Neural cell (in vitro differentiated cells): ENCODE data around the gene STXBP5. TPM values are rescaled to one million over a fixed set of nuclear protein-coding genes. Genes with fewer than 3 reads are reported as not detected.

Experiments
- H2AFZ ChIP-seq: fragments of 200-600, 300-800 bp; sonication (generic), shearing (Covaris generic); 2 replicates; pipeline ENCODE4 v1.6.0; 2014; ENCODE audit warnings: low read depth, mild to moderate bottlenecking, antibody characterized with exemption, low read length, moderate library complexity
- H3F3A ChIP-seq: fragments of 200-600 bp; shearing (Covaris generic); 2 replicates; pipeline ENCODE4 v1.6.1; 2016; ENCODE audit warnings: mild to moderate bottlenecking, moderate library complexity, mixed read lengths, antibody characterized with exemption, low read length; ENCODE audit not compliant: insufficient read depth, poor library complexity, severe bottlenecking
- H3K27ac ChIP-seq: fragments of 200-600, 300-800 bp; sonication (generic), shearing (Covaris generic); 2 replicates; pipeline ENCODE4 v1.5.1; 2014; ENCODE audit warnings: mild to moderate bottlenecking, low read length, moderate library complexity
- H3K27me3 ChIP-seq: fragments of 300-800, 200-600 bp; sonication (generic), shearing (Covaris generic); 2 replicates; pipeline ENCODE4 v1.6.0; 2014; ENCODE audit warnings: mild to moderate bottlenecking, low read depth, low read length, moderate library complexity; ENCODE audit not compliant: insufficient read depth
- H3K36me3 ChIP-seq: fragments of 300-800, 200-600 bp; sonication (generic), shearing (Covaris generic); 2 replicates; pipeline ENCODE4 v1.5.1; 2014; ENCODE audit warnings: mild to moderate bottlenecking, antibody characterized with exemption, low read length, moderate library complexity; ENCODE audit not compliant: insufficient read depth
- H3K4me2 ChIP-seq: fragments of 300-800, 200-600 bp; sonication (generic), shearing (Covaris generic); 2 replicates; pipeline ENCODE4 v1.6.0; 2014; ENCODE audit warnings: mild to moderate bottlenecking, low read length
- H3K4me3 ChIP-seq: fragments of 300-800, 200-600 bp; sonication (generic), shearing (Covaris generic); 2 replicates; pipeline ENCODE4 v1.5.1; 2014; ENCODE audit warnings: mild to moderate bottlenecking, low read length, moderate library complexity
- H3K79me2 ChIP-seq: fragments of 200-600 bp; shearing (Covaris generic); replicated peaks from 2 replicates; pipeline ENCODE4 v1.6.0; 2014; ENCODE audit warnings: mild to moderate bottlenecking, low read length, moderate library complexity; ENCODE audit not compliant: insufficient read depth
- H3K9ac ChIP-seq: fragments of 300-800, 200-600 bp; sonication (generic), shearing (Covaris generic); 2 replicates; pipeline ENCODE4 v1.6.1; 2016; ENCODE audit warnings: mild to moderate bottlenecking, low read length, mixed read lengths
- H3K9me2 ChIP-seq: fragments of 200-600 bp; shearing (Covaris generic); 2 replicates; pipeline ENCODE4 v1.6.1; 2016; ENCODE audit warnings: mild to moderate bottlenecking, low read length, mixed read lengths; ENCODE audit not compliant: insufficient read depth
- H3K9me3 ChIP-seq: fragments of 200-600, 300-800 bp; sonication (generic), shearing (Covaris generic); 2 replicates; pipeline ENCODE4 v1.6.1; 2016; ENCODE audit warnings: mild to moderate bottlenecking, mixed run types, low read length, moderate library complexity, mixed read lengths
- H4K20me1 ChIP-seq: fragments of 200-600 bp; shearing (Covaris generic); 2 replicates; pipeline ENCODE4 v1.6.1; 2016; ENCODE audit warnings: mild to moderate bottlenecking, mixed run types; ENCODE audit not compliant: insufficient read depth
- CTCF ChIP-seq: fragments of 450-650 bp; IDR thresholded peaks from 2 replicates; pipeline ENCODE4 v1.5.1; 2014; ENCODE audit warnings: antibody characterized with exemption, mild to moderate bottlenecking, moderate library complexity; ENCODE audit not compliant: poor library complexity, severe bottlenecking
- EP300 ChIP-seq: fragments of 450-650 bp; conservative IDR thresholded peaks from 2 replicates; pipeline ENCODE4 v1.6.1; 2014; ENCODE audit warnings: antibody characterized with exemption, mild to moderate bottlenecking, moderate library complexity; ENCODE audit not compliant: poor library complexity, severe bottlenecking
- EZH2 ChIP-seq: fragments of 200-600, 300-800 bp; shearing (Covaris generic), sonication (generic); IDR thresholded peaks from 2 replicates; pipeline ENCODE4 v1.6.1; 2014; ENCODE audit warnings: antibody characterized with exemption, low read length, borderline replicate concordance, mild to moderate bottlenecking; ENCODE audit not compliant: insufficient read depth, poor library complexity, severe bottlenecking
- MXI1 ChIP-seq: fragments of 450-650 bp; conservative IDR thresholded peaks from 2 replicates; pipeline ENCODE4 v1.6.1; 2014; ENCODE audit warnings: antibody characterized with exemption, mild to moderate bottlenecking; ENCODE audit not compliant: poor library complexity, severe bottlenecking
- POLR2AphosphoS5 ChIP-seq: IDR thresholded peaks from 2 replicates; pipeline ENCODE4 v1.6.1; 2012
- RAD21 ChIP-seq: fragments of 450-650 bp; conservative IDR thresholded peaks from 2 replicates; pipeline ENCODE4 v1.6.1; 2014; ENCODE audit warnings: antibody characterized with exemption, mild to moderate bottlenecking, moderate library complexity
- REST ChIP-seq: IDR thresholded peaks from 2 replicates; pipeline ENCODE4 v1.6.1; 2012; ENCODE audit warnings: borderline replicate concordance
- SMC3 ChIP-seq: fragments of 450-650 bp; conservative IDR thresholded peaks from 2 replicates; pipeline ENCODE4 v1.6.1; 2014; ENCODE audit warnings: antibody characterized with exemption, mild to moderate bottlenecking, moderate library complexity; ENCODE audit not compliant: poor library complexity
- TAF1 ChIP-seq: IDR thresholded peaks from 2 replicates; pipeline ENCODE4 v1.6.1; 2012; ENCODE audit warnings: low read depth
- polyA plus RNA-seq: library from polyadenylated mRNA; depleted of rRNA; stranded (reverse); fragments of >200 nt; gene quantifications from 2 replicates; pipeline ENCODE4 v1.2.3, GENCODE V29; 2014

STXBP5 gene
- polyA plus RNA-seq, 1 donor from 2014 or later, result 56.4 TPM

GRCh38 chr6:147195510-147195909 lies 8.7 kb upstream of the STXBP5 start (continued):
- TF ChIP-seq EP300, result no peak
- TF ChIP-seq RAD21, result no peak

GRCh38 chr6:147195987-147196386 lies 8.2 kb upstream of the STXBP5 start:
- Histone ChIP-seq H3K36me3 (no peaks in the 10 kb centered on the region), H3K9ac (no peak overlapping the region), H3F3A (no peaks in the 10 kb centered on the region), H3K9me3 (no peaks in the 10 kb centered on the region), H4K20me1 (no peaks in the 10 kb centered on the region), H3K4me2 (no peak overlapping the region), H3K9me2 (no peaks in the 10 kb centered on the region), H3K27ac (no peak overlapping the region), H2AFZ (no peak overlapping the region), H3K4me3 (no peak overlapping the region), H3K27me3 (no peaks in the 10 kb centered on the region), H3K79me2 (no peaks in the 10 kb centered on the region)
- TF ChIP-seq RAD21 (no peak), CTCF (no peak), EP300 (no peak), TAF1 (no peak), EZH2 (no peak), REST (no peak), SMC3 (no peak), MXI1 (no peak), POLR2AphosphoS5 (no peak)

GRCh38 chr6:147200711-147201110 lies 3.5 kb upstream of the STXBP5 start:
- no peak overlapping the region for H3K9ac ChIP-seq
- TF ChIP-seq SMC3 (no peak), CTCF (no peak), EP300 (no peak), MXI1 (no peak), POLR2AphosphoS5 (no peak), TAF1 (no peak), REST (no peak), RAD21 (no peak), EZH2 (no peak)
- no peaks in the 10 kb centered on the region for H4K20me1 ChIP-seq
- no peaks in the 10 kb centered on the region for H3K36me3 ChIP-seq
- H2AFZ ChIP-seq, result no peak overlapping the region
- H3K9me2 ChIP-seq, result no peaks in the 10 kb centered on the region
- no peak overlapping the region for H3K27ac ChIP-seq
- no peaks in the 10 kb centered on the region for H3K9me3 ChIP-seq
- H3K27me3 ChIP-seq, result no peaks in the 10 kb centered on the region
- no peak overlapping the region for H3K4me3 ChIP-seq
- no peaks in the 10 kb centered on the region for H3F3A ChIP-seq
- no peak overlapping the region for H3K4me2 ChIP-seq
- H3K79me2 ChIP-seq, result peaks cover 15% of the 10 kb centered on the region
